ENCODE results near the gene SGIP1.

DNA sequence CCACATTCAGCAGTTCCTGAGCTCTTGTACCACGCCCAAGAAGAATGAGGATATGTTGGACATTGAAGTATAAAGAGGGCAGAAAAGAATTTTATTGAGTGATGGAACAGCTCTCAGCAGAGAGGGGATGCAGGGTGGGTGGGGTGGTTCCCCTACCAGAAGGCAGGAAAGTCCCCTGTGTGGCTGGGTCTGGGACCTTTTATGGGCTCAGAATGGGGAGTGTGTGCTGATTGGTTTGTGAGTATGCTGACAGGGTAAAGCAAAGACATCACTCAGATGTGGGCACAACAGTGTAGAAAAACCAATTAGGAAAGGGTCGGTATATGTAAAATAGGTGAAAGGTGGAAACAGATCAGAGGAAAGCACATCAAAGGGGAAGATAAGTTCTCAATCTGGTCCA lies 62.2 kb downstream of the SGIP1 start:
- TF ChIP-seq, protein P1, sequence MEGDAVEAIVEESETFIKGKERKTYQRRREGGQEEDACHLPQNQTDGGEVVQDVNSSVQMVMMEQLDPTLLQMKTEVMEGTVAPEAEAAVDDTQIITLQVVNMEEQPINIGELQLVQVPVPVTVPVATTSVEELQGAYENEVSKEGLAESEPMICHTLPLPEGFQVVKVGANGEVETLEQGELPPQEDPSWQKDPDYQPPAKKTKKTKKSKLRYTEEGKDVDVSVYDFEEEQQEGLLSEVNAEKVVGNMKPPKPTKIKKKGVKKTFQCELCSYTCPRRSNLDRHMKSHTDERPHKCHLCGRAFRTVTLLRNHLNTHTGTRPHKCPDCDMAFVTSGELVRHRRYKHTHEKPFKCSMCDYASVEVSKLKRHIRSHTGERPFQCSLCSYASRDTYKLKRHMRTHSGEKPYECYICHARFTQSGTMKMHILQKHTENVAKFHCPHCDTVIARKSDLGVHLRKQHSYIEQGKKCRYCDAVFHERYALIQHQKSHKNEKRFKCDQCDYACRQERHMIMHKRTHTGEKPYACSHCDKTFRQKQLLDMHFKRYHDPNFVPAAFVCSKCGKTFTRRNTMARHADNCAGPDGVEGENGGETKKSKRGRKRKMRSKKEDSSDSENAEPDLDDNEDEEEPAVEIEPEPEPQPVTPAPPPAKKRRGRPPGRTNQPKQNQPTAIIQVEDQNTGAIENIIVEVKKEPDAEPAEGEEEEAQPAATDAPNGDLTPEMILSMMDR (IDR thresholded peaks at IDR 0.05), result no peak
- TF ChIP-seq EP300 (IDR thresholded peaks at IDR 0.05) (no peak), POLR2A (IDR thresholded peaks at IDR 0.05) (no peak)
